ENCODE measurements around the gene TEX22. TPM values are rescaled to one million over a fixed set of nuclear protein-coding genes. Genes with fewer than 3 reads are reported as not detected.

The TEX22 gene
- total RNA-seq, 1 donor from 2014 or later: 5.7 TPM

- H3K9me3 Mint-ChIP-seq: no peaks in the 10 kb centered on the region
- POLR2A ChIA-PET: interaction anchor here (0.8 to 2.4 kb wide), 9 partner anchors 10 to 149 kb away, joined by 3 to 14 read pairs (median 3); partner anchors contain the start of genes BRF1, BTBD6 and TEDC1
- intact Hi-C loops (cut with micrococcal nuclease): no loop called here
- no peak for TF ChIP-seq CTCF (IDR thresholded peaks at IDR 0.05)
- peak overlapping the region; percentile 82 for H3K27ac Mint-ChIP-seq
- CTCF ChIA-PET: interaction anchor here (1.5 to 2.4 kb wide), 3 partner anchors 27 to 195 kb away, joined by 4 to 8 read pairs (median 6); no protein-coding TSS in a partner anchor
- H3K27me3 Mint-ChIP-seq: no peaks in the 10 kb centered on the region
- H3K4me1 Mint-ChIP-seq: peaks cover 24% of the 10 kb centered on the region
- peak overlapping the region; percentile 90 for H3K4me3 Mint-ChIP-seq
- DNase-seq: no peak
- ATAC-seq (ENCODE audit: low read depth): no peak
- H3K36me3 Mint-ChIP-seq (ENCODE audit: low read depth): peaks cover 18% of the 10 kb centered on the region
Observed at GRCh38 chr14:105397350-105397931, 897 bp upstream of the TEX22 start.

GRCh38 chr14:105398726-105399465 lies 558 bp downstream of the TEX22 start:
- ChIA-PET CTCF (interaction anchor here (1.0 to 1.5 kb wide), 3 partner anchors 8 to 91 kb away, joined by 3 read pairs; no protein-coding TSS in a partner anchor), POLR2A (interaction anchor here (0.6 to 2.4 kb wide), 11 partner anchors 10 to 217 kb away, joined by 3 to 14 read pairs (median 4); partner anchors contain the start of genes BRF1, NUDT14 and TEDC1)
- H3K27ac Mint-ChIP-seq: peak overlapping the region; percentile 91
- TF ChIP-seq CTCF (IDR thresholded peaks at IDR 0.05): no peak
- intact Hi-C loops (cut with micrococcal nuclease): loop anchor here (1.0 to 2.0 kb wide), 5 partner anchors 16 to 98 kb away; partner anchors contain the start of genes BRF1 and MTA1
- H3K27me3 Mint-ChIP-seq: no peaks in the 10 kb centered on the region
- H3K9me3 Mint-ChIP-seq: no peaks in the 10 kb centered on the region
- ATAC-seq (ENCODE audit: low read depth) (peak; percentile 58), DNase-seq (no peak)
- peaks cover 24% of the 10 kb centered on the region for H3K4me1 Mint-ChIP-seq
- peak overlapping the region; percentile 90 for H3K4me3 Mint-ChIP-seq
- H3K36me3 Mint-ChIP-seq (ENCODE audit: low read depth): peaks cover 18% of the 10 kb centered on the region

- H3K36me3 Mint-ChIP-seq (ENCODE audit: low read depth): peaks cover 18% of the 10 kb centered on the region
- CTCF ChIA-PET: interaction anchor here (1.0 to 1.5 kb wide), 2 partner anchors 8 to 90 kb away, joined by 3 read pairs; no protein-coding TSS in a partner anchor
- H3K4me3 Mint-ChIP-seq: peak overlapping the region; percentile 90
- H3K27me3 Mint-ChIP-seq: no peaks in the 10 kb centered on the region
- no peak for ATAC-seq (ENCODE audit: low read depth)
- POLR2A ChIA-PET: interaction anchor here (0.6 to 2.4 kb wide), 4 partner anchors 16 to 99 kb away, joined by 3 to 14 read pairs (median 7); partner anchors contain the start of genes BRF1 and TEDC1
- H3K4me1 Mint-ChIP-seq: peaks cover 29% of the 10 kb centered on the region
- H3K9me3 Mint-ChIP-seq: no peaks in the 10 kb centered on the region
- no peak for DNase-seq
- intact Hi-C loops (cut with micrococcal nuclease): loop anchor here (2.0 kb wide), 1 partner anchor 29 kb away; no protein-coding TSS in a partner anchor
- TF ChIP-seq CTCF (IDR thresholded peaks at IDR 0.05): no peak
- peak overlapping the region; percentile 91 for H3K27ac Mint-ChIP-seq
Observed at GRCh38 chr14:105399466-105399775, 1.1 kb downstream of the TEX22 start.

GRCh38 chr14:105400016-105400415 lies 1.7 kb downstream of the TEX22 start:
- peak overlapping the region; percentile 90 for H3K4me3 Mint-ChIP-seq
- TF ChIP-seq CTCF (IDR thresholded peaks at IDR 0.05): no peak

GRCh38 chr14:105401699-105402098 lies 3.4 kb downstream of the TEX22 start:
- DNase-seq (no peak), ATAC-seq (ENCODE audit: low read depth) (no peak)
- ChIA-PET CTCF (no interaction called here), POLR2A (interaction anchor here (0.7 kb wide), 1 partner anchor 100 kb away, joined by 3 read pairs; no protein-coding TSS in a partner anchor)
- H3K4me1 Mint-ChIP-seq: peaks cover 38% of the 10 kb centered on the region
- no peak for TF ChIP-seq CTCF (IDR thresholded peaks at IDR 0.05)
- H3K27me3 Mint-ChIP-seq: no peaks in the 10 kb centered on the region
- H3K36me3 Mint-ChIP-seq (ENCODE audit: low read depth): peaks cover 18% of the 10 kb centered on the region
- H3K9me3 Mint-ChIP-seq: no peaks in the 10 kb centered on the region
- H3K4me3 Mint-ChIP-seq: no peak overlapping the region
- no peak overlapping the region for H3K27ac Mint-ChIP-seq
- intact Hi-C loops (cut with micrococcal nuclease): no loop called here

More at GRCh38 chr14:105400016-105400415, 1.7 kb downstream of the TEX22 start:
- ChIA-PET CTCF (no interaction called here), POLR2A (interaction anchor here (1.1 kb wide), 1 partner anchor 13 kb away, joined by 3 read pairs; no protein-coding TSS in a partner anchor)
- ATAC-seq (ENCODE audit: low read depth) (no peak), DNase-seq (no peak)
- H3K27me3 Mint-ChIP-seq: no peaks in the 10 kb centered on the region
- intact Hi-C loops (cut with micrococcal nuclease): no loop called here
- no peak overlapping the region for H3K27ac Mint-ChIP-seq
- H3K36me3 Mint-ChIP-seq (ENCODE audit: low read depth): peaks cover 18% of the 10 kb centered on the region
- H3K4me1 Mint-ChIP-seq: peaks cover 35% of the 10 kb centered on the region
- H3K9me3 Mint-ChIP-seq: no peaks in the 10 kb centered on the region
